Endothelial cell of umbilical vein (primary cell): ENCODE results near the gene BCAS3.

Source experiments
- GATA2 ChIP-seq: IDR thresholded peaks from 2 replicates; pipeline ENCODE4 v1.7.0; 2011; ENCODE audit warnings: low read depth, mild to moderate bottlenecking, moderate library complexity, mixed read lengths, low read length; ENCODE audit not compliant: insufficient read length, insufficient read depth
- TF ChIP-seq, protein P1 (sequence below), 2 donors: IDR thresholded peaks; 1 replicate in 1 of 2; 2 replicates in 1 of 2; pipeline ENCODE4 v1.5.1; 2011; ENCODE audit warnings: low read length in 2 of 2, mild to moderate bottlenecking in 2 of 2, moderate library complexity in 2 of 2, control low read depth in 1 of 2, inconsistent platforms in 1 of 2, low read depth in 1 of 2; ENCODE audit not compliant: insufficient read depth in 1 of 2; ENCODE audit errors: extremely low read depth in 1 of 2

DNA sequence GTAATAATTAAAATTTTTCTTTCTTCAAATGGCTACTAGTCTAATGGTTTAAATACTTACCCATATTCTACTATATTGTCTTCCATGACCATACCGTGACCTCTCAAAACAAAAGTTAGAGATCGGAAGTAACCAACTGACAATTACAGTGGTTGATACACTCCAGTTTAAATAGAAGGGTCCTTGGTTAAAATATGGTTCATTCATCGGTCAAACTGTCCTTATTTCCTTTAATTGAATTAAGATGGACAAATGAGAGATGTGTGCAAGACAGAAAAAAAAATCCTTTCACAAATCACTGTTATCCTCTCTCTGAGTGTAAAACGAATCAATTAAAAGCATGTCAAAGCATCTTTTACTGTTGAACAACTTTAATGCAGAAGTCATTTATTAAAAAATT, 507.7 kb downstream of the BCAS3 start:
- TF ChIP-seq, protein P1, sequence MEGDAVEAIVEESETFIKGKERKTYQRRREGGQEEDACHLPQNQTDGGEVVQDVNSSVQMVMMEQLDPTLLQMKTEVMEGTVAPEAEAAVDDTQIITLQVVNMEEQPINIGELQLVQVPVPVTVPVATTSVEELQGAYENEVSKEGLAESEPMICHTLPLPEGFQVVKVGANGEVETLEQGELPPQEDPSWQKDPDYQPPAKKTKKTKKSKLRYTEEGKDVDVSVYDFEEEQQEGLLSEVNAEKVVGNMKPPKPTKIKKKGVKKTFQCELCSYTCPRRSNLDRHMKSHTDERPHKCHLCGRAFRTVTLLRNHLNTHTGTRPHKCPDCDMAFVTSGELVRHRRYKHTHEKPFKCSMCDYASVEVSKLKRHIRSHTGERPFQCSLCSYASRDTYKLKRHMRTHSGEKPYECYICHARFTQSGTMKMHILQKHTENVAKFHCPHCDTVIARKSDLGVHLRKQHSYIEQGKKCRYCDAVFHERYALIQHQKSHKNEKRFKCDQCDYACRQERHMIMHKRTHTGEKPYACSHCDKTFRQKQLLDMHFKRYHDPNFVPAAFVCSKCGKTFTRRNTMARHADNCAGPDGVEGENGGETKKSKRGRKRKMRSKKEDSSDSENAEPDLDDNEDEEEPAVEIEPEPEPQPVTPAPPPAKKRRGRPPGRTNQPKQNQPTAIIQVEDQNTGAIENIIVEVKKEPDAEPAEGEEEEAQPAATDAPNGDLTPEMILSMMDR (IDR thresholded peaks at IDR 0.05; ENCODE audit: extremely low read depth in 1 of 2, insufficient read depth in 1 of 2, low read depth in 1 of 2, low read length in 2 of 2), result no peak
- no peak for TF ChIP-seq GATA2
